Vagina (tissue), 2 donors: Measurements from ENCODE around the gene CRX. TPM values are rescaled to one million over a fixed set of nuclear protein-coding genes. Genes with fewer than 3 reads are reported as not detected.
"Not testable (repeated sequence)": the region's sequence is repeated elsewhere in the genome, so short reads cannot be mapped to it uniquely, and the experiment has no call there.

ENCODE experiments used
- DNase-seq, 2 donors: peaks; one replicate each; pipeline ENCODE4 v3.0.0-alpha.2; 2017; ENCODE audit errors: extremely low spot score in 2 of 2
- H3K27ac ChIP-seq: fragments of 200-600 bp; sonication (generic); one replicate; pipeline ENCODE4 v1.5.1; 2019
- H3K27me3 ChIP-seq: fragments of 200-600 bp; sonication (generic); one replicate; pipeline ENCODE4 v1.5.1; 2019
- H3K36me3 ChIP-seq, 2 donors: fragments of 200-600 bp; sonication (generic); one replicate each; pipeline ENCODE4 v1.5.1; 2017 to 2019
- H3K4me1 ChIP-seq: fragments of 200-600 bp; sonication (generic); one replicate; pipeline ENCODE4 v1.5.1; 2019
- H3K4me3 ChIP-seq, 2 donors: fragments of 200-600 bp; sonication (generic); 1 replicate in 1 of 2; 2 replicates in 1 of 2; pipeline ENCODE4 v1.5.1; 2016 to 2019
- H3K9me3 ChIP-seq: fragments of 200-600 bp; sonication (generic); one replicate; pipeline ENCODE4 v1.5.1; 2019
- CTCF ChIP-seq, 3 experiments: fragments of 450-650 bp in 2 of 3; fragments of 200-600 bp in 1 of 3; sonication (generic) in 1 of 3; IDR thresholded peaks; one replicate each; pipeline ENCODE4 v1.5.1; 2017 to 2019; ENCODE audit warnings: antibody characterized with exemption in 3 of 3, mild to moderate bottlenecking in 2 of 3, moderate library complexity in 2 of 3
- POLR2A ChIP-seq, 2 donors: fragments of 450-650 bp; IDR thresholded peaks; one replicate each; pipeline ENCODE4 v1.6.1; 2017; ENCODE audit warnings: antibody characterized with exemption in 2 of 2, mild to moderate bottlenecking in 2 of 2, moderate library complexity in 2 of 2
- POLR2AphosphoS5 ChIP-seq, 2 donors: sonication (generic); formaldehyde crosslinking; IDR thresholded peaks; one replicate each; pipeline ENCODE4 v1.9.0; 2017; ENCODE audit warnings: antibody characterized with exemption in 2 of 2, mild to moderate bottlenecking in 2 of 2, low read depth in 1 of 2; ENCODE audit not compliant: insufficient read depth in 1 of 2
- intact Hi-C: fragments of 100-400 bp; cut with DNase I; formaldehyde crosslinking; loops from one replicate; pipeline ENCODE4 v1.15.1; 2023
- total RNA-seq: library from RNA; depleted of rRNA; stranded (reverse); fragments of >200 nt; gene quantifications from one replicate; pipeline ENCODE4 v1.2.3, GENCODE V29; 2016

Gene CRX
- total RNA-seq, 1 donor from 2014 or later: not detected

GRCh38 chr19:47853003-47853402 is 31.3 kb downstream of the CRX start:
- no peak overlapping the region for H3K4me3 ChIP-seq
- H3K27ac ChIP-seq: no peak overlapping the region
- no peaks in the 10 kb centered on the region for H3K36me3 ChIP-seq
- intact Hi-C loops: no loop called here
- no peak for DNase-seq
- H3K27me3 ChIP-seq: no peaks in the 10 kb centered on the region
- no peaks in the 10 kb centered on the region for H3K4me1 ChIP-seq
- no peak for TF ChIP-seq POLR2A (IDR thresholded peaks at IDR 0.05)
- no peak for TF ChIP-seq CTCF (IDR thresholded peaks at IDR 0.05)
- TF ChIP-seq POLR2AphosphoS5 (IDR thresholded peaks at IDR 0.05; ENCODE audit: insufficient read depth in 1 of 2, low read depth in 1 of 2): no peak
- no peaks in the 10 kb centered on the region for H3K9me3 ChIP-seq

- intact Hi-C loops: no loop called here
- Histone ChIP-seq H3K27me3 (no peaks in the 10 kb centered on the region), H3K27ac (no peak overlapping the region), H3K4me3 (no peak overlapping the region), H3K4me1 (no peaks in the 10 kb centered on the region), H3K36me3 (no peaks in the 10 kb centered on the region), H3K9me3 (no peaks in the 10 kb centered on the region)
- TF ChIP-seq CTCF (IDR thresholded peaks at IDR 0.05) (no peak), POLR2A (IDR thresholded peaks at IDR 0.05) (no peak), POLR2AphosphoS5 (IDR thresholded peaks at IDR 0.05; ENCODE audit: insufficient read depth in 1 of 2, low read depth in 1 of 2) (no peak)
- DNase-seq: no peak
These were observed 32.7 kb downstream of the CRX start for GRCh38 chr19:47854459-47854858.

GRCh38 chr19:47858231-47858630 is 36.5 kb downstream of the CRX start:
- H3K9me3 ChIP-seq, H3K36me3 ChIP-seq, H3K27me3 ChIP-seq, H3K4me1 ChIP-seq, DNase-seq, H3K27ac ChIP-seq, H3K4me3 ChIP-seq, intact Hi-C loops: not testable (repeated sequence)

GRCh38 chr19:47858646-47859285 is 37.0 kb downstream of the CRX start, which contains the start of gene TPRX2:
TPRX2 (plus strand) TSS chr19:47859235; CDS start chr19:47859247, 12 bp downstream.
- H3K4me1 ChIP-seq, DNase-seq, intact Hi-C loops, H3K4me3 ChIP-seq, H3K9me3 ChIP-seq, H3K27me3 ChIP-seq, H3K36me3 ChIP-seq, H3K27ac ChIP-seq: not testable (repeated sequence)

GRCh38 chr19:47859838-47860237 is 38.1 kb downstream of the CRX start:
- H3K27me3 ChIP-seq, intact Hi-C loops: not testable (repeated sequence)

GRCh38 chr19:47860602-47861297 is 39.0 kb downstream of the CRX start:
- DNase-seq: no peak
- Histone ChIP-seq H3K27ac (no peak overlapping the region), H3K27me3 (no peaks in the 10 kb centered on the region), H3K4me3 (no peak overlapping the region), H3K4me1 (no peaks in the 10 kb centered on the region), H3K36me3 (no peaks in the 10 kb centered on the region), H3K9me3 (no peaks in the 10 kb centered on the region)
- intact Hi-C loops: no loop called here
- TF ChIP-seq POLR2AphosphoS5 (IDR thresholded peaks at IDR 0.05; ENCODE audit: insufficient read depth in 1 of 2, low read depth in 1 of 2) (no peak), CTCF (IDR thresholded peaks at IDR 0.05) (no peak), POLR2A (IDR thresholded peaks at IDR 0.05) (no peak)

More at GRCh38 chr19:47859838-47860237, 38.1 kb downstream of the CRX start:
- not testable (repeated sequence) for H3K4me1 ChIP-seq, H3K9me3 ChIP-seq, DNase-seq, H3K27ac ChIP-seq, H3K36me3 ChIP-seq, H3K4me3 ChIP-seq
